ENCODE measurements around the gene LILRA6.
"Not testable (repeated sequence)": the region's sequence is repeated elsewhere in the genome, so short reads cannot be mapped to it uniquely, and the experiment has no call there.

Gene LILRA6

DNA sequence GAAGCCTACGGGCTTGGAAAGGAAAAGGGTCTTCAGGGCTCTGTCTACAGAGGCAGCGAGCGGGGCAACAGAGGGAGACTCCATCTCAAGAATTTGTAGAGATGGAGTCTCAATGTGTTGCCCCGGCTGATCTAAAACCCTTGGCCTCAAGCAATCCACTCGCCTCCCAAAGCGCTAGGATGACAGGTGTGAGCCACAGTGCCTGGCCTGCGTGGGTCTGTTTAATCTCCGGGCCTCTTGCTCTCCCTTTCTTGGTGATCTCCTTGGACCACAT, 33.9 kb downstream of the LILRA6 start:
- no peak overlapping the region for H3K4me3 ChIP-seq (ENCODE audit: low read depth, low read length)

DNA sequence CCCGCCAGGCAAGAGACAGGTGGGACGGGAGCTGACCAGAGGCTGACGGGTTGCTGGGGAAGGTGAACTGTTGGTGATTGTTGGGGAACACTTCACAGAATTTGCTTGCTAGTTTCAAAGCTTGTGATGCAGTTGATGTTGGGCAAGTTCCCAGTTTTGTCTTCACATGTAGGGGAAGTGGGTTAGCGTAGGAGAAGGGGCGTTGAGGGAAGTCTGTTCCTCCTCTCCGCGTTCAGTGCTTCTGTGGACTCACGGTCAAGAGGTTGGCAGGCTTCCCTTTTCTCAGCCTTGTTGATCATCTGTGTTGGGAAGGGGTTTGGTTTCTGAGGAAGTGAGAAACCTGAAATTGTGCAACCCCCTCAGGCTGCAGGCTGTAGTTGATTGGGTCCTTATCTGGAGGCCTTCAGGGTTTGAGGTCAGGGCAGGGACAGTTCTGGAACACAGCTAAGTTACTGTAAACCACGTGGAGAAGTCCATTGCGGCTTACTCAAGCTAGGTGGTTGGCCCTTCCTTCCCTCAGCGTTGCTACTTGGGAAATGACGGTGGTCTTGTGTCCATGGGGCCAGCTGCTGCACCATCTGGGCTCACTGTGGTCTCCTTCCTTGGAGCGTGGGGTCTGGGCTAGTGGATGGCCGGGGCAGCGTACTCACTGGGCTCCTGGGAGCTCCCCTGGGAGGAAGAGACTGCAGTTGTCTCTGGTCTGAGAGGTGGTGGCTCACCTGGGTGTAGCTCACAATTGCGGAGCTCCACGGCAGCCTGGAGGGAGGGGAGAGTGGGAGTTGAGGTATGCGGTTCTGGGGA, 34.4 kb downstream of the LILRA6 start:
- no peak overlapping the region for H3K4me3 ChIP-seq (ENCODE audit: low read depth, low read length)

GRCh38 chr19:54207676-54207982, 35.0 kb downstream of the LILRA6 start:
- H3K4me3 ChIP-seq (ENCODE audit: low read depth, low read length): no peak overlapping the region

GRCh38 chr19:54207193-54207592, 35.4 kb downstream of the LILRA6 start:
- not testable (repeated sequence) for H3K4me3 ChIP-seq (ENCODE audit: low read depth, low read length)

GRCh38 chr19:54206831-54207177, 35.8 kb downstream of the LILRA6 start:
- no peak overlapping the region for H3K4me3 ChIP-seq (ENCODE audit: low read depth, low read length)

DNA sequence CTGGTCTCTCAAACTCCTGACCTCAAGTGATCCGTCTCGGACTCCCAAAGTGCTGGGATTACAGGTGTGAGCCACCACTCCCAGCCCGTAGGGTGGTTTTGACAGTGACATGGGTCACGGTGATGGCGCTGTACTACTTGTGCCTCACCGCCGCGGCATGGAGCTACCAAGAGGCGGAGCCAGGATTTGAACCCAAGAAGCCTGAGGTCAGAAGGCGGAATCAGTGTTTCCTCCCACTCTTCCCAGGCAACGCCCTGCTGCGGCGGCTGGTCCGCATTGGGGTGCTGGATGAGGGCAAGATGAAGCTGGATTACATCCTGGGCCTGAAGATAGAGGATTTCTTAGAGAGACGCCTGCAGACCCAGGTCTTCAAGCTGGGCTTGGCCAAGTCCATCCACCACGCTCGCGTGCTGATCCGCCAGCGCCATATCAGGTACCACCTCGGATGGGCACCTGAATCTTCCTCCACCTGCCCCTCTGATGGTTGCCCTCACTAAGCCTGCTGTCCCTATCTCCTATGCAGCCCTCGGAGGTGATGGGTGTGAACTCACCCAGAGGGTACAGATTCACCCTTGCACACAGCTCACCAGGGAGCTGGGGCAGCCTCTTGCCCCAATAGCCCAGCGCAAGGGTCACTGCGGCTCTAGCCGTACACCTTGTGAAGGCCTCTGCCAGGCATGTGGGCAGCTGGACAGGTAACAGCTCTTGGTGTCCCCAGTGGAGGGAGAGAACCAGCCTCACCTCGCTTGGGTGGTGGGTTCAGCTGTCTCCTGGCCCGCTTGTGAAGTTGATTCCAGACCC, 36.4 kb downstream of the LILRA6 start:
- H3K4me3 ChIP-seq (ENCODE audit: low read depth, low read length): no peak overlapping the region

- no peak overlapping the region for H3K4me3 ChIP-seq (ENCODE audit: low read depth, low read length)
Measured at GRCh38 chr19:54204767-54205468, 37.7 kb downstream of the LILRA6 start.

- H3K4me3 ChIP-seq (ENCODE audit: low read depth, low read length): peak overlapping the region; percentile 8
Measured at GRCh38 chr19:54203151-54203611, 39.4 kb downstream of the LILRA6 start.

DNA sequence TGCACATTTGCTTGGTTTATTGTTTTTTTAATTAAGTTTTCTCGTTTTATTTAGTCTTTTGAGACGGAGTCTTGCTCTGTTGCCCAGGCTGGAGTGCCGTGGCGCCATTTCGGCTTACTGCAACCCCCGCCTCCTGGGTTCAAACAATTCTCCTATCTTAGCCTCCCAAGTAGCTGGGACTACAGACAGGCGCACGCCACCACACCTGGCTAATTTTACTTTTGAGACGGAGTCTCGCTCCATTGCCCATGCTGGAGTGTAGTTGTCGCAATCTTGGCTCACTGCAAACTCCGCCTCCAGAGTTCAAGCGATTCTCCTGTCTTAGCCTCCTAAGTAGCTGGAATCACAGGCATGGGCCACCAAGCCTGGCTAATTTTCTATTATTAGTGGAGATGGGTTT, 40.6 kb downstream of the LILRA6 start:
- peak overlapping the region; percentile 80 for H3K4me3 ChIP-seq (ENCODE audit: low read depth, low read length)

DNA sequence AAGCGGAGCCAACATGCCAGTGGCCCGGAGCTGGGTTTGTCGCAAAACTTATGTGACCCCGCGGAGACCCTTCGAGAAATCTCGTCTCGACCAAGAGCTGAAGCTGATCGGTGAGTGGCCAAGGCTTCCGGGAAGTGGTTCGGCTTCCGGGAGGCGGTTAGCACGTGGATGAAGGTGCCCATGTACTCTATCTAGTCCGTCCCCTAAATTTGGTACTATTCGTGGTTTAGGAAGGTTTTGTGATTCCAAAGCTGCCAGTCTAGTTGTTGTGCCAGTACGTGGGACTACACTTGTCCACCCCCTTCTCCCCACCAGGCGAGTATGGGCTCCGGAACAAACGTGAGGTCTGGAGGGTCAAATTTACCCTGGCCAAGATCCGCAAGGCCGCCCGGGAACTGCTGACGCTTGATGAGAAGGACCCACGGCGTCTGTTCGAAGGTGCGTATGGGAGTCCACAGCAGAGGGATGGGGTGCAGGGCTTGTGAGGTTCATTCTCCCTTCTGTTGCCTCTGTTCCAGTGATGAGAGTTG, 41.4 kb downstream of the LILRA6 start:
- peak overlapping the region; percentile 80 for H3K4me3 ChIP-seq (ENCODE audit: low read depth, low read length)

GRCh38 chr19:54199401-54199800, 43.2 kb downstream of the LILRA6 start:
- H3K4me3 ChIP-seq (ENCODE audit: low read depth, low read length): no peak overlapping the region

DNA sequence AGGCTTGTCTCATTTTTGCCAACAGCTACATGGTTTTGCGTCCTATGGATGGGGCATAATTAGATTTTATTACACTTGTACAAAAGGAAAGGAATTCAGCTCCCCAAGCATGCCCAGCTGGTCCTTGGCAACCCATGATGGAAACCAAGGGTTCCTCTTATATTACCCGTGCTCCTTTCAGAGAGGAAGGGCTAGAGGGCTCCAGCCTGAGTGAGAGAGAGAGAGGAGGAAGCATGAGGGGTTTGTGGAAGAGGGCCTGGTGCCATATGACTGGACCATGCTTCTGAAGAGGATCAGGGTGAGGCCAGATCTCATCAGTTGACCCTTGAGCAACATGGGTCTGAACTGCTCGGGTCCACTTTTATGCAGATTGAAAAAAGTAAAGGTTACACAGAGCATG, 45.5 kb downstream of the LILRA6 start:
- no peak overlapping the region for H3K4me3 ChIP-seq (ENCODE audit: low read depth, low read length)

DNA sequence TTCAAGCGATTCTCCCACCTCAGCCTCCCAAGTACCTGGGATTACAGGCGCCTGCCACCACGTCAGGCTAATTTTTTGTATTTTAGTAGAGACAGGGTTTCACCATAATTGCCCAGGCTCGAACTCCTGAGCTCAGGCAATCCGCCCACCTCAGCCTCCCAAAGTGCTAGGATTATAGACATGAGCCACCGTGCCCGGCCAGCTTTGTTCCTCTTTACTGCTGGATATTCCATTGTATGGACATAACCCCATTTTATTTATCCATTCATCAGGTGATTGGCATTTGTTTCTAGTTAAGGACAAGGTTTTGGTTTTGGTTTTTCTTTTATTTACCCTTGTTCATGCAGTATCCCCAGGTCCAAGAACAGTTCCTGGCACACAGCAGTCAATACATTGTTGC, 46.1 kb downstream of the LILRA6 start:
- no peak overlapping the region for H3K4me3 ChIP-seq (ENCODE audit: low read depth, low read length)

GRCh38 chr19:54194463-54194862, 48.1 kb downstream of the LILRA6 start:
- not testable (repeated sequence) for H3K4me3 ChIP-seq (ENCODE audit: low read depth, low read length)

DNA sequence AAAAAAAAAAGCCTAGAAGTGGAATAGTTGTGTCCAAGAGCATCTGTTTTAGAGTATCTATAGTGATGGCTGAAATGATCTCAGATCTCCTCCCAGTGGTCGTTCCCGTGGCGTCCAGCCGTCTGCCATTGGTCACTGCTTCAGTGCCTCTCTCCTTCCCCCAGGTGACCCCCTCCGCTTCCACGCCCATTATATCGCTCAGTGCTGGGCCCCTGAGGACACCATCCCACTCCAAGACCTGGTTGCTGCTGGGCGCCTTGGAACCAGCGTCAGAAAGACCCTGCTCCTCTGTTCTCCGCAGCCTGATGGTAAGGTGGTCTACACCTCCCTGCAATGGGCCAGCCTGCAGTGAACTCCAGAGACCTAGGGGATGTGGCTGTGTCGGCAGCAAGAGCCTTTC, 49.6 kb downstream of the LILRA6 start:
- no peak overlapping the region for H3K4me3 ChIP-seq (ENCODE audit: low read depth, low read length)

DNA sequence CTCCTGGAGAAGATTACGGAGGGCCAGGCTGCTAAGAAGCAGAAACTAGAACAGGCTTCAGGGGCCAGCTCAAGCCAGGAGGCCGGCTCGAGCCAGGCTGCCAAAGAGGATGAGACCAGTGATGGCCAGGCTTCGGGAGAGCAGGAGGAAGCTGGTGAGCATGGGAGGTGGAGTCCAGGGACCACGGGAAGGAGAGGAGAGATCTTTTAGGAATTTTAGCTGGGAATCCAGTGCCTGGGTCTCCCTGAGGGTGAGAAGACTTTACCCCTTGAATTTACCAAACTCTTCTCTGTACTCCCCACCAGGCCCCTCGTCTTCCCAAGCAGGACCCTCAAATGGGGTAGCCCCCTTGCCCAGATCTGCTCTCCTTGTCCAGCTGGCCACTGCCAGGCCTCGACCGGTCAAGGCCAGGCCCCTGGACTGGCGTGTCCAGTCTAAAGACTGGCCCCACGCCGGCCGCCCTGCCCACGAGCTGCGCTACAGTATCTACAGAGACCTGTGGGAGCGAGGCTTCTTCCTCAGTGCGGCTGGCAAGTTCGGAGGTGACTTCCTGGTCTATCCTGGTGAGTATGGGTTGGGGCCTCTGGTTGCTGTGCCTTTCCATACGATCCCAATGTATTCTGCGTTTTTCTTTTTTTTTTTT, 50.7 kb downstream of the LILRA6 start:
- H3K4me3 ChIP-seq (ENCODE audit: low read depth, low read length): peak overlapping the region; percentile 74

- H3K4me3 ChIP-seq (ENCODE audit: low read depth, low read length): peak within 1 kb of the TSS; percentile 77
Measured at GRCh38 chr19:54191011-54191810, 51.4 kb downstream of the LILRA6 start, which contains the start of gene TSEN34. Gene TSEN34 (plus strand): TSS chr19:54191308. CDS start chr19:54191365, 57 bp downstream.

DNA sequence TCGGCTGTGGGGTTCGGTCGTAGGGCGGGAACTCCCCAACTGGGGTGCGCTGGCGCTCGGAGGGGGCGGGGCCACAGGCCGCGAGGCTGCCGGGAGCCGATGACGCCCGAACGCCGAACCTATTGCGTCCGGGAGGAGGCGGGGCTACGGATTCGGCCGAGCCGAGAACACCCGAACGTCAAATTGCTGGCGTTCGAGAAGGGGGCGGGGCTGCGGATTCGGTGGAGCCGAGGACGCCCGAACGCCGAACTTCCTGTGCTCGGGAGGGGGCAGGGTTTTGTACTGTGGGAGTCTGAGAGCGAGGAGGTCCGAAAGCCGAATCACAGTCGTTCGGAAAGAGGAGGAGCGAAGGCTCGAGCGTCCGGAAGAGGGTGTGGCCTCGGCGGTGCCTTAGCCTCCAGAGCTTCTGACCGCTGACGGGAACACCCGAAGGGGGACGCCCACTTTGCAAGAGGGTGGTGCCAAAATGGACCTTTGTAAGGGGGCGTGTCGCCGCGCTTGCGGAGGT, 52.0 kb downstream of the LILRA6 start:
- H3K4me3 ChIP-seq (ENCODE audit: low read depth, low read length): peak overlapping the region; percentile 77

DNA sequence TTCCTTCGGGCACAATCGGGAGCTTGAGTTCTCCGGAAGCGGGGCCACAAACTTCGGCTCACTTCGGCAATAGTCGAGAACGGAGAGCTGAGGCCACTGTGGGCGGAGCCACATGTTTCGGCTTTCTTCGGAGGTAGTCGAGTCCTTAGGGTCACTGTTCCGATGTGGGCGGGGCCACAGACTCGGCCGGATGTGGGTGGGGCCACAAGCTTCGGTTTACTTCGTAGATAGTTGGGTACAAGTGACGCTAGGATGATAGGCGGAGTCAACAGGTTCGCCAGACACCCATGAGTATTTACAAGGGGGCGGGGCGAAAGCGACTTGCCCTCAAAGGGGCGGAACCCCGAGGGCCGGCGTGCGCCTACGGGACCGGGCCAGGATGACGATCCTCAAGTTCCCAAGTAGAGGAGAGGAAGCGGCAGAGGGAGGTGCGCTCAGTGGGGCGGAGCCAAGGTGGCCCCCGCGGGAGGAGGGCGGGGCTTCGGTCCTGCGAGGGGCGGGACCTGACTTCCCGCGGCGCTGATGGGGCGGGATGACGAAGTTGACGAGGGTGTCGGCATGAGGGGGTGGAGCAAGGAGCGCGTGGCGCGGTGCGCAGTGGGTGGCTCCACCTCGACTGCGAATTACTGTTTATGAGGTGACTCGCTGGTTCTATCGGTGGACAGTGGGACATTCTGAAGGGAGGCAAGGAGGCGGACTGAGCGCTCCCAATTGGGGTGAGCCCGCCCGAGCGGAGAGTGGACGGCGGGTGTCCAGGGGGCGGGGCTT, 52.7 kb downstream of the LILRA6 start:
- H3K4me3 ChIP-seq (ENCODE audit: low read depth, low read length): peak overlapping the region; percentile 77

All from iPS-11a (cell line).